Limb (tissue), 2 donors: ENCODE data around the gene FADS6.
"Not testable (repeated sequence)": the region's sequence is repeated elsewhere in the genome, so short reads cannot be mapped to it uniquely, and the experiment has no call there.

Experiments
- DNase-seq, 2 donors: peaks; one replicate each; pipeline ENCODE4 v3.0.0-alpha.2; 2016; ENCODE audit errors: extremely low spot score in 2 of 2

Gene FADS6

DNA sequence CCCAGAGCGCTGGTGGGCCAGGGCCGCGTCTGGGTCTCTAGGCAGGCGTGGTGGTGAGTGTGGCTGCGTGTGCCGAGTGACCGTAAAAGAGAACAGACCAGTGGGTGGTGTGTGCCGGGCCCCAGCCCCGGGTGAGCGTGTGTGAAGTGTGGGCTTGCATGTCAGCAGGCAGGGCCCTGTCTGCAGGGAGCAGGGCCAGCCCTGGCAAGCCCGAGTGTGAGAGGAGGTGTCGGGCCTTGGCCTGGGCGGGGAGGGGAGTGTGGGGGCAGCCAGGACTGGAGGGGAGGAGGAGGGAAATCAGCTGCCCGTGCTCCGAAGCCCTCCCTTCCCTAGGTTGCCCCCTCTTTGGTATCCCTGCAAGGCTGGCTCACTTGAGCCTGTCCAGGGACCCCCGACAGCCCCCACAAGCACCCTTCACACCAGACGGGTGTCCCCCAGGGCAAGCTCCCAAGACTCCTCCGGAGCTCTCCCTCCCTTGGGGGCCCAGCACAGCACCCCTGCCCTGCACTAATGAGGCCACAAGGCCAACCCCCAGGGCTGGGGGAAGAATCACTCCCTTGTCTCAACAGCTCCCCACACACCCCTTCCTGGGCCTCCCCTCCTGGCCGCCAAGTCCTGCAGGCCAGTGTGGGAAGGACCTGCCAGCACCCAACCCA, 27.7 kb upstream of the FADS6 start:
- DNase-seq = no peak

GRCh38 chr17:74920642-74921025, 27.2 kb upstream of the FADS6 start:
- no peak for DNase-seq

- no peak for DNase-seq
These were observed 26.8 kb upstream of the FADS6 start for GRCh38 chr17:74920306-74920620.

DNA sequence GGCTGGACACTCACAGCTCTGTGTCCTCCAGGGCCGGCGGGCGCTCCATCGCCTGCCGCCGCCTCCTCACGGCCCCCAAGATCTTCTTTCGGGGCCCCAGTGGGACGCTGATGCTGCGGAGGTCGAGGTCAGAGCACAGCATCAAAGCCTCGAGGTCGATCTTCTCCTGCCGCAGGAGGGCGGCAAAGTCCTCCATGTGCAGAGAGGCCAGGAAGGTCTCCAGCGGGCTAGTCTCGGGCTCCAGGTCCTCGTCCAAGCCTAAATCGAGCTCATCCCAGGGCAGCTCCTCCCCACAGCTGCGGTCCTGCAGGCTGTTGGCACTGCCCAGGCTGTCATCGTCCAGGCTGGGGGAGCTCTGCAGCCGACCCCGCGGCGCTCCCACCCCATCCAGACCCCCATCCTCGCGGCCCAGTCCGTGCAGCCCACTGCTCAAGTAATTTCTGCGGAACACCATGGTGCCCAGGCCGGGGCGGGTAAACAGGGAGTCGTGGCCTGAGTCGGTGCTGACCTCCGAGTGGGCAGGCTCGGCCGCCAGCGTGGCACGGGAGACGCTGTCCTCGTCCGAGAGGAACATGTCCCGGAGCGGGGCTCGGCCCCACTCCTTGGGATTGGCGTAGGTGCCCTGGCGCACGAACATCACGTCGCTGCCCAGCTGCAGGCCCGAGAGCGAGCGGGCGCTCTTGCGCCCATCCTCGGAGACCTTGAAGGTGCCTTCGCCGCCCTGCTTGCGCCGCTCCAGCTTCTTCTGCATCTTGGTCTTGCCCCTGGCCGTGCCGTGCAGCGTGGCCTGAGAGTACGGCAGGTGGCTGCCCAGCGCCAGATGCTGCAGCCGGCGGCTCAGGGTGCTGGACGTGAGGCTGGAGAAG, 26.2 kb upstream of the FADS6 start:
- no peak for DNase-seq

- DNase-seq = no peak
These were observed 25.5 kb upstream of the FADS6 start for GRCh38 chr17:74918906-74919305.

DNA sequence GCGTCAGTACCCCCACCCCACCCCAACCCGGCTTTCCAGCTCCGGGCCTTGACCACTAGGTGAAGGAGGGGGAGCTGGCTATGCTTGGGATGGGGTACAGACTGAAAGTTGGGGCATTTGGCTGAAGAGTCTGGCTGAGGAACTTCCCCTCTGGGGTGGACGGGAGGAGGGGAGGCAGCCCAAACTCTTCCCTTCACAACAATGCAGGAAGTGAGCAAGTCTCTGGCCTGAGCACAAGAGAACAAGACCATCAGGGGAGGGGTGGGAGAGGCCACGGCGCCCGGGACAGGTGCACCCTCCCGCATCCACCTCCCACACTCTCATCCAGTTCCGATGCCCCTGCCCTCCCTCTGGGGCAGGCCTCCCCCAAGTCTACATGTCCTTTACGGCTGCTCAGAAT, 24.0 kb upstream of the FADS6 start:
- DNase-seq = no peak

DNA sequence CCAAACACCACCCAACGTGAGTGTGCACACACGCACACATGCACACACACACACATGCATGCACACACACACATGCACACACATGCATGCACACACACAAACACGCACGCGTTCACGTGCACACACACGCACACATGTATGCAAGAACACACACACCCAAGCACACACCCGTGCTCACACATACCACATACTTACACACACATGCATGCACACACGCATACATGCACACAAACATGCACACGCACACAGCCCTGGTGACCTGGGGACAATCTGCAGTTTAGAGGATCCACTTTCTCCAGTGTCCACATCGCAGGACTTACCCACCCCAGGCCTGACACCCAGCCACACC, 23.4 kb upstream of the FADS6 start:
- no peak for DNase-seq

DNA sequence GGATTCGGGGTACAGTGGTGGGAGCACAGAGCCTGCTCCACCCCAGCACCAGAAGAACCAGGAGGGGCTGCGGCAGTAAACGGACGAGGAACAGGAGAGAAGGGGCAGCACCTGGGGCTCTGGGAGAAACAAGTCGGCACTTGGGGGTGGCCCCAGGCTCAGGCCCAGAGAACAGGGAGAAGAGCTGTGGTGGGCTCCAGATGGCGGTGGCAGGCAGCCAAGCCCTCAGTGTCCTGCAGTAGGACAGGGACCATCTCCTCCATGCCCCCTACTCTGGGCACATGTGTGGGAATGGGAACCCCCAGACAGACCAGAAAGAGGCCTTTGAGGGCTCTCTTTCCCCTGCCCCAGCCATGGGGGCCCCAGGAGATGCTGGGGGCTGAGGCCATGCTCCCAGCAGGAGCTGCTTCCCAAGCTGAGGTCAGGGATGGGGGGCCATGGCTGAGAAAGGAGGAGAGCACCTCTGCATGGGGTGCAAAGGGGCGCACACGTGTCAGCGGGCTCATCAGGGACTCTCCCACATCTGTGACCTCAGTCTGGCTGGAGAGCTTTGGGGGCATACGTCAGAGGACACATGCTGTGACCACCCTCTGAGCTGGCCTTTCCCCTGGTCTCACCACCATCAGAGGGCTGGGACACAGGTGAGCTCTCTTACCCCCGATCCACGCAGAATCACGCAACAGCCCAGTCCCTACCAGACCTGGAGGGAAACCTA, 22.9 kb upstream of the FADS6 start:
- DNase-seq = no peak

GRCh38 chr17:74911423-74911822, 18.0 kb upstream of the FADS6 start:
- DNase-seq = not testable (repeated sequence)

- DNase-seq = not testable (repeated sequence)
These were observed 15.7 kb upstream of the FADS6 start for GRCh38 chr17:74909097-74909496.

DNA sequence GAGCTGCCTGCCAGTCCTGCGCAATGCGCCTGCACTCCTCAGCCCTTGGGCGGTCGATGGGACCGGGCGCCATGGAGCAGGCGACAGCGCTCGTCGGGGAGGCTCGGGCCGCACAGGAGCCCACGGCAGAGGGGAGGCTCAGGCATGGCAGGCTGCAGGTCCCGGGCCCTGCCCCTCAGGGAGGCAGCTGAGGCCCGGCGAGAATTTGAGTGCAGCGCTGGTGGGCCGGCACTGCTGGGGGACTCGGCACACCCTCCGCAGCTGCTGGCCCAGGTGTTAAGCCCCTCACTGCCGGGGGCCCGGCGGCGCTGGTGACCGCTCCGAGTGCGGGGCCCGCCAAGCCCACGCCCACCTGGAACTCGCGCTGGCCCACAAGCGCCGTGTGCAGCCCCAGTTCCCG, 13.6 kb upstream of the FADS6 start:
- DNase-seq = no peak

GRCh38 chr17:74906214-74906793, 12.9 kb upstream of the FADS6 start:
- not testable (repeated sequence) for DNase-seq

DNA sequence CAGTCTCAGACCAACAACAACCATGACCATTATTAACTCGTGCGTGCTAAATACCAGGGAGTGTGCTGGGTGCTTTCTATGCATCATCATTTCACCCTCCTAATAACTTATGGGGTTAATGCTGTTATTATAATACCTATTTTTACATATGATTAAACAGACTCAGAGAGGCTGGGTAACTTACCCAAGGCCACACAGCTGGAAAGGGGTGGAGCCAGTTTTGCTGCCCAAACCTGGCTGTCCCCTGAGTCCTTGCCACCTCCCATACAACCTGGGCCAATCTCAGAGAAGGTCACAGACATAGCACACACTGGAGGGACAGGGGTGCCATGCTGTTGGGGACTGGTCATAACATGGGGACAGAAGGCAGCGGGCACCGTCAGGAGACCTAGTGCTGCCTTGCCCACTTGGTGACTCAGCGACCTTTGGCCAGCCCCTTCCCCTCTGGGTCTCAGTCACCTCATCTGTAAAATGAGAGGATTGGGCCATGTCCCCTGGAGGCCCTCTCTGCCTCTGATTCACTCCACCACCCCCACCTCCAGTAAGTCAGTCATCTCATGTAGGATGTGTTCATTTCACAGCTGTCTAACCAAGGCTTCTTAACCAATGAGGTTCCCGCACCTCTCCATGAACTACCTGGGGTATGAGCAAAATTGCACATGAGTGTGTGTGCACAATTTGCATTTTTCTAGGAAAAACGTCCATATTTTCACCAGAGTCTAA, 11.4 kb upstream of the FADS6 start:
- DNase-seq = no peak

DNA sequence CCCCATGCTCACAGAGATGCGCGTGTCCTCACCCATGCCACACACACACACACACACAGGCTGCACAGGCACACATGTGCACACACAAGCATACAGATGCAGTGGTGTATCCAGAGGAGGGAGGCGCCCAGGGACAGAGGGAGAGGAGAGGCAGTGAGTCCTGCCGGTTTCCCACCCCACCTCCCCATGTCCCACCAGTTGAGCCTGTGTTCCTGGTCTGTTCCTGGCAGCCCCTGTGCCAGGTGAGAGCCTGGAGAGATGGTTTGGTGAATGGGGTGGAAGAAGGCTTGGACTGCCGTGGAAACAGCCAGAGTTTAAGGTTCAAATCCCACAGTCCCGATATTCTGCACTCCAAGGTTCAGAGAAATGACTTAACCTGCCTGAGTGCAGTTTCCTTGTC, 10.2 kb upstream of the FADS6 start:
- DNase-seq = no peak

GRCh38 chr17:74903034-74903433, 9.6 kb upstream of the FADS6 start:
- DNase-seq = no peak

DNA sequence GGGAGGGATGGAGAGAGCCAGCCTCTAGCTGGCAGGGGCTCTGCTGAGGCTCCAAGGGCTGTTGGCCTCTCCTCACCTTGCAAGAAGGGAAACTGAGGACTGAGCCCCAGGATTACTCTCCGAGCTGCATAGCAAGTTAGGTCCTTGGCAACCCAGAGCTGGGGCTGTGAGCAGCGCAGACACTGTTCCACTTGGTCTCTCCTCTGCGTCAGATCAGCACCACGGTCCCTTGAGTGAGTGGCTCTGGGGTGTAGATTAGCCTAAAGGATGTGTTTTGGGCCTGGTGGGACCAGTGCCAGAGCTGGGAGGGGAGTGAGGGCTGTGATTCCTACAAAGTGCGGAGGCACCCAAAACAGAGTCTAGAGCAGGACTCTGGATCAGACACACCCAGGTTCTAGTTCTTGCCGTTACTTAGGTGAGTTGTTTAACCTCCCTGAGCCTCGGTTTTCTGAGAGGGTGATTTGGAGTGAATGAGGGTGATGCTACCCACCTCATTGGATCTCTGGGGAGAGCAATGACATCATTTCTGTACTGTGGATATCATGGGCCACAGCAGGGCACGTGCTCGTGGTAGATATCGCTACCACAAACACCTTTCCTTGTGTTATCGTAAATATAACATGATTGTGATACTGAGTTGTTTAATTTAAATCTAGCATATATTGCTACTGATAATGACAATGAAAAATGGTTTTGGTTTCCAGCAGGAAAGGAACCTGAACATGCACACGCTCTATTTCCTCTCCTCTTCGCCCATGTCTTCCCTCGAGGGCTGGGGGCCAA, 8.1 kb upstream of the FADS6 start:
- no peak for DNase-seq

DNA sequence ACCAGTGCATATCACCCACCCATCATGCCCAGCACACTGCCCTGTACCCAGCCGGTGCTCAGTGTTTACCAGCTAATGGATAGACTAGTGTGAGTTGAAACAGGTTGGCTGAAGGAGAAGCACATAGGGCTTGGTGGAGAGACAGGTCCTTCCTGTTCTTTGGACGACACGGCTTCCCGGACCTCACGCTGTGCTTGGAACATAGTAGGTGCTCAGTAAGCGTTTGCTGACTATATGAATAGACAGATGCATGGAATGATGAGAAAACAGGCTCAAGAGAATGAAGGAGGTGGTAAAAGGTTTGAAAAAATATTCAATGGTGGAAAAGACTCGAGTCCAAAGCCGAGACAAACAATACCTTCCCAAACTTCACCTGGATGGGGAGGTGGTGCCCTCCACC, 6.8 kb upstream of the FADS6 start:
- DNase-seq = no peak

DNA sequence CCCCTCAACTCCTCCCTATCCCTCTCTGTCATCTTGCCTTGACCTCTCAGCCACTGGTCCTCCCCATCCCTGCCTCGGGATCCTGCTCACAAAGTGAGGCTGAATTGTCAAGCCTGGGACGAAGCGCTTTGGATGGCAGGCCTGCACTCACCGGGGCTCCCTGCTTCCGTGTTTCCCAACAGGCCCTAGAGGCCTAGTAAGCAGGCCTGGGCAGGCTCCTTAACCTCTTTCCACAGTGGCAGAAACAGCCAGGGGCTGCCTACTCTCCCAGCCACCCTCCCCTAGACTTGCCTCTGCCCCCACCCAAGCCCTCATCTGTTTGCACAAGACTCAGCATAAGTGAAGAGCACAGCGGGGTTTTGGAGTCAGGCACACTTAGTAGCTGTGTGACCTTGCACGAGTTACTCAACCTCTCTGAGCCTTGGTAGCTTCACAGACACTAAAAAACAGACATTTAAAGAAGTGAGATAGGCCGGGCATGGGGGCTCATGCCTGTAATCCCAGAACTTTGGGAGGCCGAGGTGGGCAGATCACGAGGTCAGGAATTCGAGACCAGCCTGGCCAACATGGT, 5.0 kb upstream of the FADS6 start:
- no peak for DNase-seq

DNA sequence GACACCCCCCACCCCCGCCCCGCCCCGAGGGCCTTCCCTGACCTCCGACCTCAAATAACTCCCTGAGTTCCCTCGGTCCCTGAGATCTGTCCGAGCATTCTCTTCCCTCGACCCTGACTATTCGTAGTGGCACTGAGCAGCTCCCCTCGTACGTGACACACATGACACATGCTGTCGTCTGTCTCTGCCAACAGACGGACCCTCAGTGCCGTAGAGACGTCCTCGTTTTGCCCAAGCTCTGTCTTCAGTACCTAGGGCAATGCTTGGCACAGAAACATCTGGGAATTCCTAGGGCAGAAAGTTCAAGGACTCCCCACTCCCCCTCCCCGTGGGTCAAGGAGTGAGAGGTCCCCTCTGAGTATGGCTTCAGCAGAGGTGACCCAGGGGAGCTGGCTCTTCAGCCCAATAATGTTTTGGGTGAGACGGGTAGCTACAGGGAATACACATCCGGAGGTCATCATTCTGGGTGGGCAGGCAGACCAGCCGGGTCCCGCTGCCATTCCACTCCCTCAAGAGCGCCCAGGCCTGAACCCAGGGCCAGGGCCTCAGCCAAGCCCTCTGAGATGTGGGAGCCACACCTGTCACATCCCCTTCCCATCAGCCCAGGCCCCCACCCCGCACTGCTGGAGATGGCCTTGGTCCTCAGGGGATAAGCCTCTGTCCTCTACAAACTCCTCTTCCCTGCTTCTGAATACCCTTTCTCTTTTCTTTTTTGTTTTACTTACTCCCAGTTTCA, 671 bp upstream of the FADS6 start:
- no peak for DNase-seq
